Stimulated activated CD8-positive, alpha-beta memory T cell treated with anti-CD3 and anti-CD28 coated beads, Interleukin-12 subunit alpha, Interleukin-12 subunit beta, amount 100 ng/mL, for 4 hours (primary cell): ENCODE measurements around the gene PDE2A.

Experiments used
- DNase-seq: peaks from one replicate; pipeline ENCODE4 v3.0.0-alpha.2; 2020; ENCODE audit warnings: low read depth

Gene PDE2A

GRCh38 chr11:72655896-72656464, 18.2 kb downstream of the PDE2A start:
- no peak for DNase-seq

GRCh38 chr11:72655014-72655413, 19.2 kb downstream of the PDE2A start:
- DNase-seq: no peak

GRCh38 chr11:72653649-72654048, 20.6 kb downstream of the PDE2A start:
- DNase-seq: no peak

- DNase-seq: no peak
These were observed 21.2 kb downstream of the PDE2A start for GRCh38 chr11:72652873-72653630.

GRCh38 chr11:72652133-72652532, 22.1 kb downstream of the PDE2A start:
- no peak for DNase-seq

GRCh38 chr11:72649215-72649976, 24.8 kb downstream of the PDE2A start:
- DNase-seq: no peak

- DNase-seq: no peak
These were observed 25.7 kb downstream of the PDE2A start for GRCh38 chr11:72648384-72649136.

GRCh38 chr11:72647882-72648281, 26.3 kb downstream of the PDE2A start:
- no peak for DNase-seq

GRCh38 chr11:72646472-72646871, 27.8 kb downstream of the PDE2A start:
- DNase-seq: no peak

GRCh38 chr11:72646024-72646423, 28.2 kb downstream of the PDE2A start:
- no peak for DNase-seq

GRCh38 chr11:72643547-72643946, 30.7 kb downstream of the PDE2A start:
- no peak for DNase-seq

GRCh38 chr11:72642884-72643522, 31.2 kb downstream of the PDE2A start:
- peak; percentile 51 for DNase-seq

- DNase-seq: no peak
These were observed 32.0 kb downstream of the PDE2A start for GRCh38 chr11:72642043-72642883.

GRCh38 chr11:72641522-72642042, 32.6 kb downstream of the PDE2A start:
- DNase-seq: no peak

- DNase-seq: no peak
These were observed 34.5 kb downstream of the PDE2A start for GRCh38 chr11:72639502-72640375.

GRCh38 chr11:72637926-72638325, 36.3 kb downstream of the PDE2A start:
- no peak for DNase-seq

- no peak for DNase-seq
These were observed 37.0 kb downstream of the PDE2A start for GRCh38 chr11:72637198-72637597.

- DNase-seq: no peak
These were observed 37.8 kb downstream of the PDE2A start for GRCh38 chr11:72636376-72636775.

- no peak for DNase-seq
These were observed 38.3 kb downstream of the PDE2A start for GRCh38 chr11:72635933-72636332.
